DND-41 (cell line): Measurements from ENCODE around the gene TRIM56.

Source experiments
- CTCF ChIP-seq: IDR thresholded peaks from 2 replicates; pipeline ENCODE4 v1.5.1; 2012; ENCODE audit warnings: borderline replicate concordance, low read length, moderate library complexity, mild to moderate bottlenecking; ENCODE audit not compliant: poor library complexity, severe bottlenecking; ENCODE audit errors: extremely low read depth
- EZH2 ChIP-seq: IDR thresholded peaks from 3 replicates; pipeline ENCODE4 v1.6.1; 2012; ENCODE audit warnings: borderline replicate concordance, low read depth, mild to moderate bottlenecking, moderate library complexity, low read length, inconsistent platforms; ENCODE audit not compliant: severe bottlenecking

GRCh38 chr7:101128040-101128834, 43.0 kb downstream of the TRIM56 start:
- TF ChIP-seq CTCF: no peak
- no peak for TF ChIP-seq EZH2
